Fibroblast of lung (primary cell): ENCODE data around the gene KRT40.

Experiments used
- EZH2 ChIP-seq: IDR thresholded peaks from 2 replicates; pipeline ENCODE4 v1.5.1; 2012; ENCODE audit warnings: low read length, control low read depth, mild to moderate bottlenecking; ENCODE audit errors: missing control alignments
- TF ChIP-seq, protein P1 (sequence below), 2 donors: IDR thresholded peaks in 1 of 2; conservative IDR thresholded peaks in 1 of 2; 1 replicate in 1 of 2; 2 replicates in 1 of 2; pipeline ENCODE4 v1.5.1; 2011 to 2012; ENCODE audit warnings: low read length in 2 of 2, control low read depth in 1 of 2, inconsistent platforms in 1 of 2, low read depth in 1 of 2, mild to moderate bottlenecking in 1 of 2

GRCh38 chr17:40936976-40937375, 47.1 kb downstream of the KRT40 start:
- TF ChIP-seq, protein P1, sequence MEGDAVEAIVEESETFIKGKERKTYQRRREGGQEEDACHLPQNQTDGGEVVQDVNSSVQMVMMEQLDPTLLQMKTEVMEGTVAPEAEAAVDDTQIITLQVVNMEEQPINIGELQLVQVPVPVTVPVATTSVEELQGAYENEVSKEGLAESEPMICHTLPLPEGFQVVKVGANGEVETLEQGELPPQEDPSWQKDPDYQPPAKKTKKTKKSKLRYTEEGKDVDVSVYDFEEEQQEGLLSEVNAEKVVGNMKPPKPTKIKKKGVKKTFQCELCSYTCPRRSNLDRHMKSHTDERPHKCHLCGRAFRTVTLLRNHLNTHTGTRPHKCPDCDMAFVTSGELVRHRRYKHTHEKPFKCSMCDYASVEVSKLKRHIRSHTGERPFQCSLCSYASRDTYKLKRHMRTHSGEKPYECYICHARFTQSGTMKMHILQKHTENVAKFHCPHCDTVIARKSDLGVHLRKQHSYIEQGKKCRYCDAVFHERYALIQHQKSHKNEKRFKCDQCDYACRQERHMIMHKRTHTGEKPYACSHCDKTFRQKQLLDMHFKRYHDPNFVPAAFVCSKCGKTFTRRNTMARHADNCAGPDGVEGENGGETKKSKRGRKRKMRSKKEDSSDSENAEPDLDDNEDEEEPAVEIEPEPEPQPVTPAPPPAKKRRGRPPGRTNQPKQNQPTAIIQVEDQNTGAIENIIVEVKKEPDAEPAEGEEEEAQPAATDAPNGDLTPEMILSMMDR (conservative IDR thresholded peaks at IDR 0.05 in 1 of 2, IDR thresholded peaks at IDR 0.05 in 1 of 2; ENCODE audit: low read depth in 1 of 2, low read length in 2 of 2): no peak
- TF ChIP-seq EZH2: no peak
